ENCODE measurements around the gene PACRG.

Gene PACRG

GRCh38 chr6:162751211-162751859 is 23.6 kb downstream of the PACRG start:
- Histone ChIP-seq H3K4me3 (ENCODE audit: insufficient read depth, low read length, poor library complexity, severe bottlenecking) (no peak overlapping the region), H3K27ac (ENCODE audit: low read depth, low read length) (no peak overlapping the region), H3K79me2 (ENCODE audit: insufficient read depth, low read length) (no peaks in the 10 kb centered on the region), H2AFZ (ENCODE audit: low read depth, low read length, severe bottlenecking) (no peak overlapping the region), H3K27me3 (ENCODE audit: low read length) (no peaks in the 10 kb centered on the region), H3K4me2 (ENCODE audit: low read depth, low read length, poor library complexity, severe bottlenecking) (no peak overlapping the region), H4K20me1 (ENCODE audit: low read depth, low read length) (no peaks in the 10 kb centered on the region), H3K9me2 (replicated peaks; ENCODE audit: insufficient read depth, low read length) (no peaks in the 10 kb centered on the region; the same call in 1 of the 2 replicates), H3F3A (ENCODE audit: insufficient read depth) (no peaks in the 10 kb centered on the region), H3K36me3 (ENCODE audit: low read length) (no peaks in the 10 kb centered on the region), H3K9me3 (ENCODE audit: insufficient read depth, low read length) (no peaks in the 10 kb centered on the region), H3K9ac (ENCODE audit: low read length) (no peak overlapping the region)
- TF ChIP-seq CTCF (IDR thresholded peaks at IDR 0.05; ENCODE audit: insufficient read depth, low read length, poor library complexity, severe bottlenecking) (no peak), EZH2phosphoT487 (conservative IDR thresholded peaks at IDR 0.05; ENCODE audit: low read length) (no peak)

- no peak overlapping the region for H3K27ac ChIP-seq (ENCODE audit: low read depth, low read length)
- no peaks in the 10 kb centered on the region for H3F3A ChIP-seq (ENCODE audit: insufficient read depth)
- no peak overlapping the region for H3K4me2 ChIP-seq (ENCODE audit: low read depth, low read length, poor library complexity, severe bottlenecking)
- H3K9ac ChIP-seq (ENCODE audit: low read length): no peak overlapping the region
- no peak overlapping the region for H3K4me3 ChIP-seq (ENCODE audit: insufficient read depth, low read length, poor library complexity, severe bottlenecking)
- H3K36me3 ChIP-seq (ENCODE audit: low read length): no peaks in the 10 kb centered on the region
- no peaks in the 10 kb centered on the region for H3K9me3 ChIP-seq (ENCODE audit: insufficient read depth, low read length)
- TF ChIP-seq CTCF (IDR thresholded peaks at IDR 0.05; ENCODE audit: insufficient read depth, low read length, poor library complexity, severe bottlenecking): no peak
- no peak for TF ChIP-seq EZH2phosphoT487 (conservative IDR thresholded peaks at IDR 0.05; ENCODE audit: low read length)
- H4K20me1 ChIP-seq (ENCODE audit: low read depth, low read length): no peaks in the 10 kb centered on the region
- H3K27me3 ChIP-seq (ENCODE audit: low read length): no peaks in the 10 kb centered on the region
- H2AFZ ChIP-seq (ENCODE audit: low read depth, low read length, severe bottlenecking): no peak overlapping the region
- H3K9me2 ChIP-seq (replicated peaks; ENCODE audit: insufficient read depth, low read length): no peaks in the 10 kb centered on the region; the same call in 1 of the 2 replicates
- no peaks in the 10 kb centered on the region for H3K79me2 ChIP-seq (ENCODE audit: insufficient read depth, low read length)
Measured at GRCh38 chr6:162753775-162754174, 26.0 kb downstream of the PACRG start.

- TF ChIP-seq EZH2phosphoT487 (conservative IDR thresholded peaks at IDR 0.05; ENCODE audit: low read length) (no peak), CTCF (IDR thresholded peaks at IDR 0.05; ENCODE audit: insufficient read depth, low read length, poor library complexity, severe bottlenecking) (no peak)
- H3K36me3 ChIP-seq (ENCODE audit: low read length): no peaks in the 10 kb centered on the region
- no peaks in the 10 kb centered on the region for H3K79me2 ChIP-seq (ENCODE audit: insufficient read depth, low read length)
- no peaks in the 10 kb centered on the region for H4K20me1 ChIP-seq (ENCODE audit: low read depth, low read length)
- no peak overlapping the region for H3K9ac ChIP-seq (ENCODE audit: low read length)
- no peak overlapping the region for H3K27ac ChIP-seq (ENCODE audit: low read depth, low read length)
- H3K4me2 ChIP-seq (ENCODE audit: low read depth, low read length, poor library complexity, severe bottlenecking): no peak overlapping the region
- H3K9me3 ChIP-seq (ENCODE audit: insufficient read depth, low read length): no peaks in the 10 kb centered on the region
- H3F3A ChIP-seq (ENCODE audit: insufficient read depth): no peaks in the 10 kb centered on the region
- no peaks in the 10 kb centered on the region for H3K27me3 ChIP-seq (ENCODE audit: low read length)
- no peak overlapping the region for H3K4me3 ChIP-seq (ENCODE audit: insufficient read depth, low read length, poor library complexity, severe bottlenecking)
- H2AFZ ChIP-seq (ENCODE audit: low read depth, low read length, severe bottlenecking): no peak overlapping the region
- H3K9me2 ChIP-seq (replicated peaks; ENCODE audit: insufficient read depth, low read length): no peaks in the 10 kb centered on the region
Measured at GRCh38 chr6:162770136-162770535, 42.4 kb downstream of the PACRG start.
